NCI-H1092 (cell line): ENCODE measurements around the gene KNCN.

Experiments
- DNase-seq: peaks from one replicate; lab custom pipeline; 2025; lab: John Stamatoyannopoulos, UW

KNCN gene

GRCh38 chr1:46551597-46552095 lies at the start of gene KNCN:
Gene KNCN (minus strand): TSS chr1:46551647. CDS start chr1:46551215, 432 bp downstream.
- no peak for DNase-seq

- no peak for DNase-seq
These were observed 47.9 kb upstream of the KNCN start for GRCh38 chr1:46599059-46599970.

- DNase-seq, result no peak
These were observed 45.4 kb upstream of the KNCN start for GRCh38 chr1:46596846-46597245.

- no peak for DNase-seq
These were observed 44.6 kb upstream of the KNCN start for GRCh38 chr1:46596036-46596435.

- DNase-seq, result no peak
These were observed 43.7 kb upstream of the KNCN start for GRCh38 chr1:46595127-46595526.

GRCh38 chr1:46594063-46594462 lies 42.6 kb upstream of the KNCN start:
- no peak for DNase-seq

GRCh38 chr1:46592823-46593222 lies 41.4 kb upstream of the KNCN start:
- no peak for DNase-seq

- no peak for DNase-seq
These were observed 38.1 kb upstream of the KNCN start for GRCh38 chr1:46589529-46589928.

GRCh38 chr1:46587069-46587468 lies 35.6 kb upstream of the KNCN start:
- DNase-seq, result no peak

- no peak for DNase-seq
These were observed 34.0 kb upstream of the KNCN start for GRCh38 chr1:46585312-46585938.

- no peak for DNase-seq
These were observed 32.0 kb upstream of the KNCN start for GRCh38 chr1:46583494-46583893.

GRCh38 chr1:46582972-46583371 lies 31.5 kb upstream of the KNCN start:
- no peak for DNase-seq

GRCh38 chr1:46581681-46582455 lies 30.4 kb upstream of the KNCN start:
- DNase-seq, result no peak

- DNase-seq, result no peak
These were observed 28.9 kb upstream of the KNCN start for GRCh38 chr1:46580140-46580903.

GRCh38 chr1:46577671-46578070 lies 26.2 kb upstream of the KNCN start:
- no peak for DNase-seq

- DNase-seq, result no peak
These were observed 25.1 kb upstream of the KNCN start for GRCh38 chr1:46576596-46576995.

GRCh38 chr1:46575778-46576177 lies 24.3 kb upstream of the KNCN start:
- no peak for DNase-seq

GRCh38 chr1:46575300-46575699 lies 23.9 kb upstream of the KNCN start:
- DNase-seq, result no peak

- DNase-seq, result no peak
These were observed 20.3 kb upstream of the KNCN start for GRCh38 chr1:46571691-46572225.

- no peak for DNase-seq
These were observed 18.7 kb upstream of the KNCN start for GRCh38 chr1:46569884-46570725.
